GM18858 (cell line): Measurements from ENCODE around the gene GJA9.
A peak's percentile ranks its signal among the peaks of the same experiment; 100 is the strongest.
"Not testable (repeated sequence)": the region's sequence is repeated elsewhere in the genome, so short reads cannot be mapped to it uniquely, and the experiment has no call there.

Source experiments
- ATAC-seq: cut with Tn5 transposase; IDR thresholded peaks from one replicate; pipeline ENCODE4 v1.9.1; 2021; ENCODE audit not compliant: unreplicated experiment

GJA9 gene

DNA sequence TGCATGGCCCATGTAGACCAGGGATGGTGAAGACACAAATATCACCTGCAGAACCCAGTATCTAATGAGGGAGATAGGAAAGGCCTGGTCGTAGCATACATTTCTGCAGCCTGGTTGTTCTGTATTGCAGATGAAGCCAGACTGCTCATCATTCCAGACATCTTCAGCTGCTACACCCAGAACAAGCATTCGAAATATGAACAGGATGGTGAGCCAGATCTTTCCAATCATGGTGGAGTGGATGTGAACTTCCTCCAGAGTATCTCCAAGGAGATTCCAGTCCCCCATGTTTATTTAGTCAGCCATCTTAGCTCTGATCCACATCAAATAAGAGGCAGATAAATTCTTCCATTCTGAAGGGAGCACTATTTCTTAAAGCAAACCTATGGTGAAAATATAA lies 5.6 kb downstream of the GJA9 start:
- no peak for ATAC-seq

DNA sequence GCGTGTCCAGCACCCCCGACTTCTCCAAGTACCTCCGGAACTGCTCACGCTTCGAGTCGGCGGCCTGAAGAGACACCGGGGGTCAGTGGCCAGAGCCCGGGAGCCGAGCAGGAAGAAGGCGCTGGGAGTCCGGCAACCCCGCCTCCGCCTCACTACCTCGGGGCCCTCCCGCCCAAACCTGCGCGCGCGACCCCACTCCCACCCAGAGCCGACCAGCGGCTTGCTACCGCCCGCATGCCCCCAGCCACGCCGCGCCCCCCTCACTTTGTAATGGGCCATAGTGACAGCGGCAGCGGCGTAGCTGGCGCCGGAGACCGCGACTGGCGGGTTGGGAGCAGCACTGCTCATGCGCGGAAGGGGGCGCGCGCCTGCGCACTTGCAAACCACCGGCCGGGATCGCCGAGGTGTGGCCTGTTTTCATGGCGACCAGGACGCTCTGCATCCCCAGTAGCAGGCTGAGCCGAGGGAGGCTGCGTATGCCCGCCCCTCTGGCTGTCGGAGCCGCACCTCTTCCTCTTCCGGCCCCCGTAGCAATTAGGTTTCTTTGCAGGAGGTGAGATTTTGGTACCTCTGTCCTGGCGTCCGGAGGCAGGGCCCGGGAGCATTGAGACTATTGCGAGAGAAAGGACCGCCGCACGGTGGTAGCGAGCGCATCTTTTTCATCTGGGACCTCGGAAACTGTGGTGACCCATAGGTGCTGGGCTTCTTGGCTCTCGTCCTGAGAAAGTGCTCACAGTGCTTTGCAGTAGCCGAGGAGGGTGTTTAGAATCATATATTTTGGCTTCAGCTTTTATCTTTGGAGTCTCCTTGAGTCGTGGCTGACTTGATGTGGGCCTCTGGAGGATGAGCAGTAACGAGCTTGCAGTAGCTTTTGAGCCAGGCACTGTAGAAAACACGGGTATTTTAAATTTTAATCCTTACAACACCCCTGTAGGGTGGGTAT lies 8.1 kb downstream of the GJA9 start, which contains the start of gene MYCBP:
Gene MYCBP (minus strand): TSS at position 322 of the 943 bp plus-strand sequence. CDS start 43 bp downstream, at position 279.
- peak; percentile 83 for ATAC-seq

DNA sequence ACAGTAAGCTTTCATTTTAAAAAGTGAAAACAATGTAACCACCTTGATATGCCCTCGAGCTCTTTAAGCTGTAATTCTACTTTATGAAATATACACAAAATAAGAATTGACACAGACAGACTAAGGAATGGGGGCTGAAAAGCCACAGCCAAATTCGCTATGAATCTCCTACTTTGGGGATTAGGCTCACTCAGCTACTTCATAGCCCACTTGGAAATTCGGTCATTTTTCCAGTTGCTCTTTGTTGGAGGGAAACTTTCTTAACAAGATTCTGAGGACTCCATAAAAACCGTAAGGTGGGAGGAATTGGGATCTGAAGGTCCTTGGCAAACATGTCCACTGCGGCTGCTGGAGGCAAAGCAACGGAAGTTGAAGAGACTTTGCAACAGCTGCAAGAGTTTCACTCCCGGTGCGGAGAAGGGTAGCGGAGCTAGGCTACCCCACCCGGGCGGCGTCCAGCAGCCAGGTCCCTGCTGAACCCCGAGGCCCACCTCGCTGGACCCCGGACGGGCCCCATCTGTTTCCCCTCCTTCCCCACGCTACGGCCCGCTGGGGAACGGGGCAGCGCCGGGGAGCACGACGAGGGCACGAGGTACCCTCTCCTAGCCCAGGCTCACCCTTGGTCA lies 8.9 kb downstream of the GJA9 start:
- ATAC-seq: no peak

DNA sequence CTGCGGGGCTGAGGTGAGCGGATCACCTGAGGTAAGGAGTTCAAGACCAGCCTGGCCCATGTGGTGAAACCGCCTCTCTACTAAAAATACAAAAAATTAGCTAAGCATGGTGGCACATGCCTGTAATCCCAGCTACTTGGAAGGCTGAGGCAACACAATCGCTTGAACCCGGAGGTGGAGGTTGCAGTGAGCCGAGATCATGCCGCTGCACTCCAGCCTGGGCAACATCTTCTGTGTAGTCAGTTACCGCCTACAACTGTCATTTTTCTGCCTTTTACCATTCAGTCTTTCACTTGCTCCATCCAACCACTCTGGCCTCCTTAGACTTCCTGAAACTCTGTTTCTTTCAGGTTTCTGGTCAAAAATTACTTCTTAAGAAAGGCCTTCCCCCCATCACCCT lies 10.4 kb downstream of the GJA9 start:
- ATAC-seq: no peak

DNA sequence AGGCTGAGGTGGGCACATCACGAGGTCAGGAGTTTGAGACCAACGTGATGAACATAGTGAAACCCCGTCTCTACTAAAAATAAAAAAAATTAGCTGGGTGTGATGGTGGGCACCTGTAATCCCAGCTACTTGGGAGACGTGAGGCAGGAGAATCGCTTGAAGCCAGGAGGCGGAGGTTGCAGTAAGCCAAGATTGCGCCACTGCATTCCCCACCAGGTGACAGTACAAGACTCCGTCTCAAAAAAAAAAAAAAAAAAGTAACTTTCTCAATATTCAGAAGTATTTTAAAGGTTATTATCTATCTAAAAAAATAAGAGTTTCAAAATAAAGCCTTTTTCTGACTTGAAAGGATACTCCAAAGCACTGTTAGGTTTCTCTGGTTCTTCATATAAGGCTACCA lies 14.2 kb downstream of the GJA9 start:
- no peak for ATAC-seq

DNA sequence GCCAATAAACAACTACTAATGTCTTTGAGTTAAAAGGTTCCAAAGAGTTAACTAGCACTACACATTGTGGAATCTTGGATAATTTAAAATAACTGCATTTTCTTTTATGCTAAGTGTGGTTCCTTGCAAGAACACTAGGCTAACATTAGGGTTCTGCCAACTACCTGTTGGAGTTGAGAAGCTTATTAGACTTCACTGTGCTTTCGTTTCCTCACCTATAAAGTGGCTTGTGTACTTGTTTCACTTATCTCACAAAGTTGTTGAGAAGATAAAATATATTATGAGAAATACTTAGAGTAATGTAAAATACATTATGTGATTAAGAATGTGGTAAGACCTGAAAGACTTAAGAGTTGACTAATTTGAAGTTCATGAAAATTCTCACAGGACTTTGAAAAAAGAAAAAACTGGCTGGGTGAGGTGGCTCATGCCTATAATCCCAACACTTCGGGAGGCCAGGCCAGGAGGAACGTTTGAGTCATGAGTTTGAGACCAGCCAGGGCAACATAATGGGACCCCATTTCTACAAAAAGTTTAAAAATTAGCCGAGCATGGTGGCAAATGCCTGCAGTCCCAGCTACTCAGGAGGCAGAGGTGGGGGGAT lies 16.2 kb downstream of the GJA9 start:
- no peak for ATAC-seq

GRCh38 chr1:38860454-38860795 lies 21.0 kb downstream of the GJA9 start:
- ATAC-seq: no peak

- peak; percentile 53 for ATAC-seq
Measured at GRCh38 chr1:38859561-38860453, 21.6 kb downstream of the GJA9 start, which contains the start of gene RRAGC. TSS of gene RRAGC (minus strand) at chr1:38859772. CDS start at chr1:38859646, 126 bp downstream.

- peak; percentile 28 for ATAC-seq
Measured at GRCh38 chr1:38858833-38859560, 22.4 kb downstream of the GJA9 start.

- ATAC-seq: peak; percentile 41
Measured at GRCh38 chr1:38852780-38853179, 28.6 kb downstream of the GJA9 start.

DNA sequence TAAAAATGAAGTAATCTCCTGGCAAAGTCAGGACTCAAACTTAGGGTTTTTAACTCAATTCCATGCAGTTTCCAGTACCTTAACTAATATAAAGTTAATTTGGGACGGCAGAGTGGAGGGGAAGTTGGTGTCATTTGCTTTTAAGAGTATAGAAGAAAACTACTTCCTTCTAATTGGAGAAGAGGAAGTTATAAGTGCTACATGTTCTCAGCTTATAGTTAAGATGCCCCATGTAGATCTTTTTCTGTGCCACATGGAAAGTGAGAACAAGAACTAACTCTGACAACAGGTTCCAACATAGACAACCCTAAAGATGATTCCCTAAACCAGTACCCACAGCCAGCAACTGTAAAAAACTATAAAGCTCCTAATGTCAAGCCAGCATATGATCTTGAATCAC lies 33.3 kb downstream of the GJA9 start:
- no peak for ATAC-seq

- no peak for ATAC-seq
Measured at GRCh38 chr1:38846210-38846609, 35.2 kb downstream of the GJA9 start.

DNA sequence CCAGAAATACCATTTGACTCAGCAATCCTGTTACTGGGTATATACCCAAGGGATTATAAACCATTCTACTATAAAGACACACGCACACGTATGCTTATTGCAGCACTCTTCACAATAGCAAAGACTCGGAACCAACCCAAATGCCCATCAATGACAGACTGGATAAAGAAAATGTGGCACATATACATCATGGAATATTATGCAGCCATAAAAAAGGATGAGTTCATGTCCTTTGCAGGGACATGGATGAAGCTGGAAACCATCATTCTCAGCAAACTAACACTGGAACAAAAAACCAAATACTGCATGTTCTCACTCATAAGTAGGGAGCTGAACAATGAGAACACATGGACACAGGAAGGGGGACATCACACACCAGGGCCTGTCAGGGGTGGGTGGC lies 36.3 kb downstream of the GJA9 start:
- ATAC-seq: not testable (repeated sequence)

GRCh38 chr1:38840281-38840680 lies 41.1 kb downstream of the GJA9 start:
- ATAC-seq: no peak

GRCh38 chr1:38839363-38839762 lies 42.0 kb downstream of the GJA9 start:
- no peak for ATAC-seq

- not testable (repeated sequence) for ATAC-seq
Measured at GRCh38 chr1:38836316-38836715, 45.1 kb downstream of the GJA9 start.

GRCh38 chr1:38834937-38835827 lies 46.2 kb downstream of the GJA9 start:
- ATAC-seq: no peak

DNA sequence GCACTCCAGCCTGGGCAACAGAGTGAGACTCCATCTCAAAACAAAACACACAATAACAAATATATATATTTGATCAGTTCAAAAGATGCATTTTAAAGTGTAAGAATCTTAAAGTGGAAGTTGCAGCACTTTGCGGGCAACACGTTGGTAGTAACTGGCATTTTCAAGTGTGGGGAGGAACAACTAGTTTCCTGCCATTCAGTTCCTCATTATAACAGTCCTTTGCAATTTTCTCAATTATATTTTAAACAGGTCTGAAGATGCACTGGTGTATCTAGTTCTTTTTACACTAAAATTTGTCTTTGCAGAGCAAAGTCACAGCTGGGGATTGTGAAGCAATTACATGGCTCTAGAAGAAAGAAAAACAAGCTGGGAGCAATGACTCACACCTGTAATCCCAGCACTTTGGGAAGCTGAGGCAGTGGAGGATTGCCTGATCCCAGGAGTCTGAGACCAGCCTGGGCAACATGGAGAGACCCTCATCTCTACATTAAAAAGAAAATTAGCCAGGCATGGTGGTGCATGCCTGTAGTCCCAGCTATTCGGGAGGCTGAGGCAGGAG lies 47.1 kb downstream of the GJA9 start:
- no peak for ATAC-seq

- no peak for ATAC-seq
Measured at GRCh38 chr1:38833146-38833545, 48.2 kb downstream of the GJA9 start.
